ENCODE data around the gene MRPL41.

The MRPL41 gene

GRCh38 chr9:137583347-137583746 is 31.7 kb downstream of the MRPL41 start:
- peaks cover 4% of the 10 kb centered on the region; the same call in 1 of the 2 replicates for H3K4me1 ChIP-seq (ENCODE audit: low read length)
- TF ChIP-seq EZH2phosphoT487 (IDR thresholded peaks at IDR 0.05; ENCODE audit: low read depth) (no peak), CTCF (IDR thresholded peaks at IDR 0.05; ENCODE audit: low read depth, low read length) (no peak)
- H3K4me2 ChIP-seq (ENCODE audit: low read length): no peak overlapping the region
- H4K20me1 ChIP-seq (ENCODE audit: insufficient read depth, low read length): peaks cover 7% of the 10 kb centered on the region; the same call in 1 of the 2 replicates
- no peak overlapping the region for H2AFZ ChIP-seq (ENCODE audit: low read depth, low read length)
- no peaks in the 10 kb centered on the region for H3K27me3 ChIP-seq (ENCODE audit: low read depth, low read length)
- H3K36me3 ChIP-seq (replicated peaks; ENCODE audit: low read depth, low read length): peaks cover 35% of the 10 kb centered on the region
- H3K4me3 ChIP-seq (ENCODE audit: low read length): no peak overlapping the region
- peaks cover 13% of the 10 kb centered on the region for H3K79me2 ChIP-seq (ENCODE audit: low read length)
- H3K9ac ChIP-seq (ENCODE audit: low read length): no peak overlapping the region
- H3K9me3 ChIP-seq (ENCODE audit: insufficient read depth, low read length): no peaks in the 10 kb centered on the region
- no peak overlapping the region for H3K27ac ChIP-seq (ENCODE audit: low read length)

GRCh38 chr9:137583957-137584356 is 32.3 kb downstream of the MRPL41 start:
- H3K9ac ChIP-seq (ENCODE audit: low read length): no peak overlapping the region
- no peak overlapping the region for H3K4me2 ChIP-seq (ENCODE audit: low read length)
- H3K4me1 ChIP-seq (ENCODE audit: low read length): peaks cover 7% of the 10 kb centered on the region
- no peak overlapping the region for H3K27ac ChIP-seq (ENCODE audit: low read length)
- TF ChIP-seq CTCF (IDR thresholded peaks at IDR 0.05; ENCODE audit: low read depth, low read length) (no peak), EZH2phosphoT487 (IDR thresholded peaks at IDR 0.05; ENCODE audit: low read depth) (no peak)
- H2AFZ ChIP-seq (ENCODE audit: low read depth, low read length): no peak overlapping the region
- no peaks in the 10 kb centered on the region for H3K27me3 ChIP-seq (ENCODE audit: low read depth, low read length)
- no peak overlapping the region for H3K4me3 ChIP-seq (ENCODE audit: low read length)
- peaks cover 13% of the 10 kb centered on the region for H4K20me1 ChIP-seq (ENCODE audit: insufficient read depth, low read length)
- peaks cover 16% of the 10 kb centered on the region for H3K79me2 ChIP-seq (ENCODE audit: low read length)
- no peaks in the 10 kb centered on the region for H3K9me3 ChIP-seq (ENCODE audit: insufficient read depth, low read length)
- H3K36me3 ChIP-seq (replicated peaks; ENCODE audit: low read depth, low read length): peaks cover 35% of the 10 kb centered on the region

DNA sequence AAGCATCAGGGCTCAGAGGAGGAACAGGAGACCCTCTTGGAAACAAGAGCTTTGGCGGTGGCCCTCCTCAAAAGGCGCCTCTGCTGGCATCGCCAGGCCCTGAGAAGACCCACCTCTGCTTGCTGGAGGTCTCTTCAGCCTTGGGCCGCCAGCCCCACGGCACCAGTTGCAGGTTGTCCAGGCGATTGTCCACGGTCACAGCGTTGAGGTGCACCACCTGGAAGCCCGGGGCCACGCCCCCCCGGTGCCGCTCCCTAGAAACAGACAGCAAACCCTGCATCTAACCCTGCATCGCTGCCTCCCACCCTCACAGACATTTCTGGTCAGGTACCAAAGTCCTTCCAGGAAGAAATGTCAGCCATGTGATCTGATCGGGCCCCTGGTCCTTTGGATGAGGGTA is 35.2 kb downstream of the MRPL41 start:
- peaks cover 18% of the 10 kb centered on the region for H4K20me1 ChIP-seq (ENCODE audit: insufficient read depth, low read length)
- H3K9me3 ChIP-seq (ENCODE audit: insufficient read depth, low read length): no peaks in the 10 kb centered on the region
- peaks cover 8% of the 10 kb centered on the region for H3K4me1 ChIP-seq (ENCODE audit: low read length)
- peaks cover 32% of the 10 kb centered on the region for H3K36me3 ChIP-seq (replicated peaks; ENCODE audit: low read depth, low read length)
- TF ChIP-seq CTCF (IDR thresholded peaks at IDR 0.05; ENCODE audit: low read depth, low read length): no peak
- no peak for TF ChIP-seq EZH2phosphoT487 (IDR thresholded peaks at IDR 0.05; ENCODE audit: low read depth)
- H3K27ac ChIP-seq (ENCODE audit: low read length): no peak overlapping the region
- H3K4me2 ChIP-seq (ENCODE audit: low read length): no peak overlapping the region
- no peak overlapping the region for H2AFZ ChIP-seq (ENCODE audit: low read depth, low read length)
- peaks cover 28% of the 10 kb centered on the region for H3K79me2 ChIP-seq (ENCODE audit: low read length)
- no peak overlapping the region for H3K4me3 ChIP-seq (ENCODE audit: low read length)
- no peak overlapping the region for H3K9ac ChIP-seq (ENCODE audit: low read length)
- no peaks in the 10 kb centered on the region for H3K27me3 ChIP-seq (ENCODE audit: low read depth, low read length)

DNA sequence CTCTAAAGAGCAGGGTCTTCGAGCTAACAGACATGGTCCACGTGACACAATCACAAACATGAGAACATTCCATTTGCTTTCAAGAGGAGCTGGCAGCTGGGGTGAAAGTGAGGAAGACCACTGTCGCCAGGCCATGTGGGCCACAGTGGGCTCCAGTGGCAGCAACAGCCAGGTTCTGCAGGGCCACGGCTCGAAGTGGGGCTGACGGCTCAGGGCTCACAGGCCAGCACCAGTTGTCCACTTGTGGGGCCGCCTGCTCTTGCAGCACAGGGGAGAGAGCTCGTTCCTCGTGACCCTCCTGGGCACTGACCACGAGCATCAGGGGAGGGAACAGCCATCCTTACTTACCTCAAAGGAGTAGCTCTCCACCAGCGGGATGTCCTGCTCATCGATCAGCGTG is 36.6 kb downstream of the MRPL41 start:
- H3K4me1 ChIP-seq (ENCODE audit: low read length): peaks cover 8% of the 10 kb centered on the region
- no peak overlapping the region for H3K27ac ChIP-seq (ENCODE audit: low read length)
- H3K79me2 ChIP-seq (ENCODE audit: low read length): peaks cover 28% of the 10 kb centered on the region
- peaks cover 28% of the 10 kb centered on the region for H3K36me3 ChIP-seq (replicated peaks; ENCODE audit: low read depth, low read length)
- no peak overlapping the region for H2AFZ ChIP-seq (ENCODE audit: low read depth, low read length)
- no peaks in the 10 kb centered on the region for H3K9me3 ChIP-seq (ENCODE audit: insufficient read depth, low read length)
- H4K20me1 ChIP-seq (ENCODE audit: insufficient read depth, low read length): peaks cover 17% of the 10 kb centered on the region
- H3K4me3 ChIP-seq (ENCODE audit: low read length): no peak overlapping the region
- TF ChIP-seq CTCF (IDR thresholded peaks at IDR 0.05; ENCODE audit: low read depth, low read length) (no peak), EZH2phosphoT487 (IDR thresholded peaks at IDR 0.05; ENCODE audit: low read depth) (no peak)
- no peak overlapping the region for H3K9ac ChIP-seq (ENCODE audit: low read length)
- H3K4me2 ChIP-seq (ENCODE audit: low read length): no peak overlapping the region
- H3K27me3 ChIP-seq (ENCODE audit: low read depth, low read length): no peaks in the 10 kb centered on the region
